Heart right ventricle (tissue), 16 donors: ENCODE results near the gene HVCN1. TPM values are rescaled to one million over a fixed set of nuclear protein-coding genes. Genes with fewer than 3 reads are reported as not detected.
A peak's percentile ranks its signal among the peaks of the same experiment; 100 is the strongest.

Experiments
- ATAC-seq, 8 donors: fragments of 200-7000 bp; cut with Tn5 transposase; one replicate each; pipeline ENCODE4 v1.9.1; 2020; ENCODE audit warnings: mild to moderate bottlenecking in 8 of 8, moderate library complexity in 8 of 8, moderate number of reproducible peaks in 1 of 8
- DNase-seq, 2 donors: peaks; one replicate each; pipeline ENCODE4 v3.0.0-alpha.2; 2020
- H3K27ac ChIP-seq, 10 donors: fragments of 200-600 bp; sonication (generic) in 2 of 10; one replicate each; pipeline versions ENCODE4 v1.5.0 to v1.8.0; 2020 to 2022; ENCODE audit warnings: mild to moderate bottlenecking in 3 of 10
- H3K27me3 ChIP-seq, 7 donors: fragments of 200-600 bp; one replicate each; pipeline ENCODE4 v1.8.0; 2021 to 2022; ENCODE audit warnings: mild to moderate bottlenecking in 2 of 7
- H3K36me3 ChIP-seq, 9 donors: fragments of 200-600 bp; sonication (generic) in 1 of 9; one replicate each; pipeline versions ENCODE4 v1.5.0 to v1.8.0; 2020 to 2022; ENCODE audit warnings: mild to moderate bottlenecking in 2 of 9
- H3K4me1 ChIP-seq, 9 donors: fragments of 200-600 bp; sonication (generic) in 1 of 9; one replicate each; pipeline versions ENCODE4 v1.5.0 to v1.8.0; 2020 to 2022; ENCODE audit warnings: mild to moderate bottlenecking in 4 of 9
- H3K4me3 ChIP-seq, 10 donors: fragments of 200-600 bp; sonication (generic) in 2 of 10; one replicate each; pipeline versions ENCODE4 v1.5.0 to v1.8.0; 2020 to 2022; ENCODE audit warnings: mild to moderate bottlenecking in 7 of 10, moderate library complexity in 2 of 10
- H3K9me3 ChIP-seq, 11 donors: fragments of 200-600 bp in 10 of 11; sonication (generic) in 2 of 11; one replicate each; pipeline versions ENCODE4 v1.5.0 to v1.8.0; 2013 to 2022; ENCODE audit warnings: mild to moderate bottlenecking in 2 of 11, control low read depth in 1 of 11, moderate library complexity in 1 of 11
- WGBS, 2 donors: extraction: QIAGEN DNeasy Blood & Tissue Kit; methylation state at CpG; one replicate each; pipeline ENCODE4 v1.1.7; 2013; ENCODE audit warnings: inconsistent platforms in 1 of 2; 5-methylcytosine and 5-hydroxymethylcytosine counted together
- intact Hi-C, 10 donors: fragments of 100-400 bp; cut with DNase I; formaldehyde crosslinking; loops; one replicate each; pipeline versions ENCODE4 v1.11.1 to v1.14.2; 2022
- polyA plus RNA-seq, 2 donors: library from polyadenylated mRNA; stranded (reverse); fragments of 200-250 nt; gene quantifications; one replicate each; pipeline ENCODE4 v1.2.3, GENCODE V29; 2013
- total RNA-seq, 10 donors: library from RNA; stranded (reverse); fragmentation: NEBNext Ultra II Directional in 3 of 10; extraction: Animal tissue kit (Norgen Biotek cat#: 25700) in 3 of 10; gene quantifications; one replicate each; pipeline versions ENCODE4 v1.2.1 to v1.2.4, GENCODE V29; 2021 to 2023
- TF ChIP-seq, protein P1 (sequence below), 9 donors: fragments of 200-600 bp; sonication (generic) in 2 of 9; IDR thresholded peaks; one replicate each; pipeline versions ENCODE4 v1.5.0 to v1.8.0; 2021 to 2022; ENCODE audit warnings: antibody characterized with exemption in 9 of 9, mild to moderate bottlenecking in 5 of 9, moderate library complexity in 1 of 9
- donor health status: Arrhythmogenic right ventricular cardiomyopathy.
- donor health status: ischemic (EF 13 %, LVEDD 7.1; RV severe dilation, severe dysfunction).
- donor health status: healthy with polysubstance abuse.
- donor health status: DM: no; HTN: yes; CAD: no.
- donor health status: DM: no; HTN: no; CAD: no.
- donor health status: ischemic (EF 25% LVEDD 6.9; RV normal size, moderate dysfunction).
- donor health status: ischemic (EF 25% LVEDD 5.7; RV mildly dilated, moderate dysfunction).
- donor health status: healthy.
- donor health status: DM: yes; HTN: yes; CAD: no.
- donor health status: Ischemic cardiomyopathy.
- donor health status: ischemic (EF 35%, LVEDD 5.7; RV mildly dilated, moderate dysfunction).
- donor health status: nonischemic (EF 11% LVEDD 7.7; RV severe dilation, severe dysfunction).
- donor health status: DM: yes; HTN: yes; CAD: no.
- donor health status: PGD.
- donor health status: ischemic (EF 29% LVEDD 5.4; RV normal size, mild dysfunction).
- donor health status: nonischemic (EF 23%, LVEDD 6.1; RV moderate dilation, normal function).

The HVCN1 gene
- total and polyA plus RNA-seq, 12 donors: 5.1 to 74.1 (median 10.9) TPM

DNA sequence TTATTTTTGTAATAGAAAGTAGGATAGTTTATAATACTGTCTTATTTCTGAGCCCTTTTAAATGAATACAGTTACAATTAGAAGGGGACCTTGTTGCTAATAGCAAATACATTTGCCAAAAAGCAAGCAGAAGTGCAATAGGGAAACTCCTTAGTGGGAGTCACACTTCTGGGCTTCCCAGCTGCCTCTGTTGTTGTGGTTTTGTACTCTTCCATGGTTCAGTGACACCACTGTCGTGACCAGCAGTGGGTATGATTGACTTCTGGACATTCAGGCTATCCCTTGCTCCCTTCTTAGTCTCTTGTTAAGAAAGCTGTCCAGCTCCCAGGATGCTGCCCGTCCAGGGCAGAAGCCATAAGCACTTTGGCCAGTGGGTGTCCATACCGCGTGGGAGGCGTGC lies 52.4 kb downstream of the HVCN1 start:
- peaks cover 0 to 24% (median 0%) of the 10 kb centered on the region in 9 donors for H3K36me3 ChIP-seq
- peaks cover 2 to 25% (median 15%) of the 10 kb centered on the region in 9 donors for H3K4me1 ChIP-seq
- WGBS, 2 donors: 97% methylated on average over 5 of the region's 5 CpGs
- H3K27ac ChIP-seq: no peak overlapping the region
- ATAC-seq (no peak), DNase-seq (no peak)
- H3K9me3 ChIP-seq: no peaks in the 10 kb centered on the region
- intact Hi-C loops: loop anchor here in 3 of 10 donors (5.0 to 10.0 kb wide), 3 partner anchors 61 to 248 kb away; no protein-coding TSS in a partner anchor
- TF ChIP-seq, protein P1, sequence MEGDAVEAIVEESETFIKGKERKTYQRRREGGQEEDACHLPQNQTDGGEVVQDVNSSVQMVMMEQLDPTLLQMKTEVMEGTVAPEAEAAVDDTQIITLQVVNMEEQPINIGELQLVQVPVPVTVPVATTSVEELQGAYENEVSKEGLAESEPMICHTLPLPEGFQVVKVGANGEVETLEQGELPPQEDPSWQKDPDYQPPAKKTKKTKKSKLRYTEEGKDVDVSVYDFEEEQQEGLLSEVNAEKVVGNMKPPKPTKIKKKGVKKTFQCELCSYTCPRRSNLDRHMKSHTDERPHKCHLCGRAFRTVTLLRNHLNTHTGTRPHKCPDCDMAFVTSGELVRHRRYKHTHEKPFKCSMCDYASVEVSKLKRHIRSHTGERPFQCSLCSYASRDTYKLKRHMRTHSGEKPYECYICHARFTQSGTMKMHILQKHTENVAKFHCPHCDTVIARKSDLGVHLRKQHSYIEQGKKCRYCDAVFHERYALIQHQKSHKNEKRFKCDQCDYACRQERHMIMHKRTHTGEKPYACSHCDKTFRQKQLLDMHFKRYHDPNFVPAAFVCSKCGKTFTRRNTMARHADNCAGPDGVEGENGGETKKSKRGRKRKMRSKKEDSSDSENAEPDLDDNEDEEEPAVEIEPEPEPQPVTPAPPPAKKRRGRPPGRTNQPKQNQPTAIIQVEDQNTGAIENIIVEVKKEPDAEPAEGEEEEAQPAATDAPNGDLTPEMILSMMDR (IDR thresholded peaks at IDR 0.05): no peak
- H3K4me3 ChIP-seq: no peak overlapping the region
- no peaks in the 10 kb centered on the region for H3K27me3 ChIP-seq

DNA sequence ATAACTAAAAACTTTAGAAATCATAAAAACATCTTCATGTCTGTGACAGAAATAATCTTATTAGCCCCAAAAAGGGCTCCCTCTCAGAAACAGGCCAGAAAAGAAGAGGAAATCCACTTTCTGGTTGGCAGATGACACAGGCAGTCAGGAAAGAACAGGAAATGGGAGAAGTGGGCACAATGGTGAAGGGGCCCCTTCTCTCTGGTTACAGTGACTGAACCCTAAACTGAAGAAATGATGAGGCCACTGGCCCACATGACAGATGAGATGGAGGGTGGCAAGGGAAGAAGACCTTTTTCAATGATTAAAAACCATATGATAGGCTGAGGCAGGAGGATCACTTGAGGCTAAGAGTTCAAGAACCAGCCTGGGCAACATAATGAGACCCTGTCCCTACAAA lies 53.9 kb downstream of the HVCN1 start:
- Histone ChIP-seq H3K4me3 (no peak overlapping the region), H3K27ac (no peak overlapping the region), H3K4me1 (peaks cover 0 to 11% (median 6%) of the 10 kb centered on the region in 9 donors), H3K36me3 (peaks cover 0 to 29% (median 0%) of the 10 kb centered on the region in 9 donors), H3K9me3 (no peaks in the 10 kb centered on the region), H3K27me3 (no peaks in the 10 kb centered on the region)
- TF ChIP-seq, protein P1 (IDR thresholded peaks at IDR 0.05): no peak
- intact Hi-C loops: loop anchor here in 3 of 10 donors (5.0 to 10.0 kb wide), 3 partner anchors 62 to 250 kb away; no protein-coding TSS in a partner anchor
- DNase-seq (no peak), ATAC-seq (no peak)

DNA sequence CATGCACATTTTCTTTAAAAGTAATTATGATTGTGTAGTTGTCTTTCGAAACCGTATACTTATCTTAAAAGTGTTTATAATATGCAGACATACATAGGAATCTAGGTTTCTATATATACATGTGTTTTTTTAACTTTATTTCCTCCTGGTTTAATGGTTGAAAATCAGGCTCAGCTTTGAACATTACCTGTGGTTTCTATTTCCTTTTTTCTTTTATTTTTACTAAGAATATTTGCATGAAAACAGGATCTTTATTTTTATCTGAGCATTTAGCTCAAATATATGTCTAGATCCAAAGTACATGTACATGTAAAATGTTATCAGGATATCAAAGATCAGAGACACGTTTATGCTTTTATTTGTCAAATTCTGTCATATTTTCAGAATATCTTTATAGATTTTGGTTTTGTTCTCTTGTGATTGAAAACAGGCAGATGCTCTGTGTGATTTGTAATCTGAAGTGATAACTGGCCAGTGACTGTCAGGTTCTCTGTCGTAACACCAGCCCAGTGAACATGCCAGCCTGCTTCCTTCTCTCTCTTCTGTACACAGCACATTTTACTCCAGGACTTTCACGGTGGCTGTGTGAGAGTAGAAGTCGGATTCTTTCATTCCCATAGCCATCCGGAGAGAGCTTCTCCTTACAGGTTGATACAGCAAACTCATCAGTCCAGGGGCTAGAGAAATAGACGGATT lies 61.3 kb downstream of the HVCN1 start:
- no peaks in the 10 kb centered on the region for H3K27me3 ChIP-seq
- no peak for DNase-seq
- H3K9me3 ChIP-seq: no peaks in the 10 kb centered on the region
- ATAC-seq: no peak
- TF ChIP-seq, protein P1 (IDR thresholded peaks at IDR 0.05): no peak
- H3K4me1 ChIP-seq: peaks cover 0 to 5% (median 0%) of the 10 kb centered on the region in 9 donors
- peaks cover 0 to 60% (median 8%) of the 10 kb centered on the region in 9 donors for H3K36me3 ChIP-seq
- H3K4me3 ChIP-seq: no peak overlapping the region
- WGBS, 2 donors: 89 to 90% methylated on average over 8 of the region's 8 CpGs
- intact Hi-C loops: no loop called here
- H3K27ac ChIP-seq: peak overlapping the region in 1 of 10 donors; percentile 59

DNA sequence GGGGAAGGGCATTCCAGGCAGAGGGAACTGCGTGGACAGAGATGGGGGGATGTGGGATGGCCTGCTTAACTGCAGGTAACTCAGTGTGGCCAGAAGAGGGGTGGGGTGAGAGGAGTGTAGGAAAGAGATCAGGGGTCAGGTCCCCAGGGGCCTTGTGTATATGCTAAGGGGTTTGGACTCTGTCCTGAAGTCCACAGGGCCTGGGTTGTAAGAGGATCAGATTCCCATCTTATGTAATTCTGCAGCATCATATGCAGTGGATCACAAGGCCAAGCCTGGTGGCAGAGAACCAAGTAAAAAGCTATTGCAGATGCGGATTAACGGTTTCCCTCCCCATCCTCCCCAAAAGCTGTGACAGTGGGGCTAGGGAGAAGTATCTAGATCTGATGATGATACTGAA lies 66.3 kb downstream of the HVCN1 start:
- no peak for DNase-seq
- Histone ChIP-seq H3K36me3 (peaks cover 0 to 42% (median 3%) of the 10 kb centered on the region in 9 donors), H3K4me1 (no peaks in the 10 kb centered on the region), H3K27ac (no peak overlapping the region), H3K9me3 (no peaks in the 10 kb centered on the region), H3K27me3 (no peaks in the 10 kb centered on the region), H3K4me3 (no peak overlapping the region)
- TF ChIP-seq, protein P1 (IDR thresholded peaks at IDR 0.05): no peak
- intact Hi-C loops: no loop called here
- ATAC-seq: no peak
- WGBS, 2 donors: 96% methylated on average over 3 of the region's 3 CpGs
